CD4-positive, alpha-beta T cell (primary cell): ENCODE results near the gene ASB12. TPM values are rescaled to one million over a fixed set of nuclear protein-coding genes. Genes with fewer than 3 reads are reported as not detected.
"Not testable (repeated sequence)": the region's sequence is repeated elsewhere in the genome, so short reads cannot be mapped to it uniquely, and the experiment has no call there.

Experiments
- ATAC-seq: fragments of 200-7000 bp; cut with Tn5 transposase; one replicate; pipeline ENCODE4 v1.10.0; 2022; ENCODE audit warnings: mild to moderate bottlenecking; ENCODE audit not compliant: poor library complexity
- CTCF ChIA-PET: fragments of 350-600 bp; sonication (Branson Sonifier 250); formaldehyde crosslinking; loops from one replicate; lab custom pipeline; 2021; ENCODE audit warnings: antibody characterized with exemption, inconsistent platforms; lab: Charles Lee
- POLR2A ChIA-PET: fragments of 350-600 bp; sonication (Branson Sonifier 250); formaldehyde crosslinking; loops from one replicate; lab custom pipeline; 2021; ENCODE audit warnings: antibody characterized with exemption, inconsistent platforms; lab: Charles Lee
- DNase-seq, 14 experiments: peaks; one replicate each; pipeline ENCODE4 v3.0.0-alpha.2; 2013 to 2020; ENCODE audit warnings: mixed read lengths in 2 of 14
- H3K27ac ChIP-seq, 2 donors: one replicate each; pipeline versions ENCODE4 v1.5.1 to v1.7.0; 2013; ENCODE audit warnings: low read length in 2 of 2, low read depth in 1 of 2, mild to moderate bottlenecking in 1 of 2
- H3K27me3 ChIP-seq, 2 experiments: 1 replicate in 1 of 2; 2 replicates in 1 of 2; pipeline versions ENCODE4 v1.6.1 to v1.7.0; 2013; ENCODE audit warnings: low read length in 2 of 2, control low read depth in 1 of 2, mild to moderate bottlenecking in 1 of 2, moderate library complexity in 1 of 2; ENCODE audit not compliant: insufficient read depth in 2 of 2, control insufficient read depth in 1 of 2
- H3K36me3 ChIP-seq: one replicate; pipeline ENCODE4 v1.6.1; 2013; ENCODE audit warnings: low read length, control low read depth; ENCODE audit not compliant: insufficient read depth
- H3K4me1 ChIP-seq: one replicate; pipeline ENCODE4 v1.6.1; 2013; ENCODE audit warnings: low read length, control low read depth; ENCODE audit not compliant: insufficient read depth
- H3K4me3 ChIP-seq: one replicate; pipeline ENCODE4 v1.5.1; 2013; ENCODE audit warnings: mild to moderate bottlenecking, low read length, moderate library complexity
- H3K9me3 ChIP-seq, 2 experiments: 1 replicate in 1 of 2; 2 replicates in 1 of 2; pipeline versions ENCODE4 v1.6.1 to v1.7.0; 2013; ENCODE audit warnings: low read length in 2 of 2, mild to moderate bottlenecking in 2 of 2, control low read depth in 1 of 2, moderate library complexity in 1 of 2; ENCODE audit not compliant: control insufficient read depth in 1 of 2, insufficient read depth in 1 of 2
- H3K27ac Mint-ChIP-seq: one replicate; pipeline ENCODE4 v1.8.0; 2020; ENCODE audit warnings: mixed read lengths
- H3K27me3 Mint-ChIP-seq: one replicate; pipeline ENCODE4 v1.8.0; 2021; ENCODE audit warnings: mixed read lengths
- H3K36me3 Mint-ChIP-seq: one replicate; pipeline ENCODE4 v1.8.0; 2021; ENCODE audit warnings: low read depth, mixed read lengths
- H3K4me1 Mint-ChIP-seq: one replicate; pipeline ENCODE4 v1.8.0; 2021; ENCODE audit warnings: low read depth, mixed read lengths
- H3K4me3 Mint-ChIP-seq: one replicate; pipeline ENCODE4 v1.8.0; 2020; ENCODE audit warnings: mild to moderate bottlenecking, mixed read lengths
- H3K9me3 Mint-ChIP-seq: one replicate; pipeline ENCODE4 v1.8.0; 2020; ENCODE audit warnings: mixed read lengths
- intact Hi-C, 2 experiments: fragments of 100-400 bp; cut with DNase I in 1 of 2; cut with micrococcal nuclease in 1 of 2; formaldehyde crosslinking; loops; one replicate each; pipeline versions ENCODE4 v1.15.1 to v1.9.0; 2023 to 2025; cut with DNase I, micrococcal nuclease
- total RNA-seq, 174 experiments: library from RNA in 2 of 174; stranded (reverse) in 2 of 174; gene quantifications; one replicate each; pipeline ENCODE4 v1.2.3 and lab custom pipeline; 2021 to 2026
- TF ChIP-seq, protein P1 (sequence below): fragments of 200-600 bp; IDR thresholded peaks from one replicate; pipeline ENCODE4 v1.8.0; 2022; ENCODE audit warnings: antibody characterized with exemption, mild to moderate bottlenecking

The ASB12 gene
- total RNA-seq, 2 experiments from 2014 or later = not detected

GRCh38 chrX:64218023-64218422 lies 12.4 kb downstream of the ASB12 start:
- Histone ChIP-seq H3K4me3 (no peak overlapping the region), H3K27me3 (no peaks in the 10 kb centered on the region), H3K9me3 (no peaks in the 10 kb centered on the region), H3K36me3 (no peaks in the 10 kb centered on the region), H3K27ac (no peak overlapping the region), H3K4me1 (no peaks in the 10 kb centered on the region)
- no peak for ATAC-seq
- Mint-ChIP-seq H3K4me1 (no peaks in the 10 kb centered on the region), H3K27ac (no peak overlapping the region), H3K9me3 (no peaks in the 10 kb centered on the region), H3K27me3 (no peaks in the 10 kb centered on the region), H3K4me3 (no peak overlapping the region), H3K36me3 (no peaks in the 10 kb centered on the region)
- DNase-seq = no peak
- ChIA-PET CTCF (no interaction called here), POLR2A (no interaction called here)
- TF ChIP-seq, protein P1, sequence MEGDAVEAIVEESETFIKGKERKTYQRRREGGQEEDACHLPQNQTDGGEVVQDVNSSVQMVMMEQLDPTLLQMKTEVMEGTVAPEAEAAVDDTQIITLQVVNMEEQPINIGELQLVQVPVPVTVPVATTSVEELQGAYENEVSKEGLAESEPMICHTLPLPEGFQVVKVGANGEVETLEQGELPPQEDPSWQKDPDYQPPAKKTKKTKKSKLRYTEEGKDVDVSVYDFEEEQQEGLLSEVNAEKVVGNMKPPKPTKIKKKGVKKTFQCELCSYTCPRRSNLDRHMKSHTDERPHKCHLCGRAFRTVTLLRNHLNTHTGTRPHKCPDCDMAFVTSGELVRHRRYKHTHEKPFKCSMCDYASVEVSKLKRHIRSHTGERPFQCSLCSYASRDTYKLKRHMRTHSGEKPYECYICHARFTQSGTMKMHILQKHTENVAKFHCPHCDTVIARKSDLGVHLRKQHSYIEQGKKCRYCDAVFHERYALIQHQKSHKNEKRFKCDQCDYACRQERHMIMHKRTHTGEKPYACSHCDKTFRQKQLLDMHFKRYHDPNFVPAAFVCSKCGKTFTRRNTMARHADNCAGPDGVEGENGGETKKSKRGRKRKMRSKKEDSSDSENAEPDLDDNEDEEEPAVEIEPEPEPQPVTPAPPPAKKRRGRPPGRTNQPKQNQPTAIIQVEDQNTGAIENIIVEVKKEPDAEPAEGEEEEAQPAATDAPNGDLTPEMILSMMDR = no peak
- intact Hi-C loops = no loop called here

- H3K9me3 Mint-ChIP-seq, H3K27ac Mint-ChIP-seq, ATAC-seq, H3K9me3 ChIP-seq, H3K4me1 ChIP-seq, H3K27me3 ChIP-seq, H3K4me3 Mint-ChIP-seq, H3K27ac ChIP-seq, CTCF ChIA-PET, DNase-seq, POLR2A ChIA-PET, H3K27me3 Mint-ChIP-seq, H3K36me3 Mint-ChIP-seq, H3K4me1 Mint-ChIP-seq, H3K4me3 ChIP-seq, H3K36me3 ChIP-seq, intact Hi-C loops: not testable (repeated sequence)
Measured at GRCh38 chrX:64213989-64214388, 16.4 kb downstream of the ASB12 start.

DNA sequence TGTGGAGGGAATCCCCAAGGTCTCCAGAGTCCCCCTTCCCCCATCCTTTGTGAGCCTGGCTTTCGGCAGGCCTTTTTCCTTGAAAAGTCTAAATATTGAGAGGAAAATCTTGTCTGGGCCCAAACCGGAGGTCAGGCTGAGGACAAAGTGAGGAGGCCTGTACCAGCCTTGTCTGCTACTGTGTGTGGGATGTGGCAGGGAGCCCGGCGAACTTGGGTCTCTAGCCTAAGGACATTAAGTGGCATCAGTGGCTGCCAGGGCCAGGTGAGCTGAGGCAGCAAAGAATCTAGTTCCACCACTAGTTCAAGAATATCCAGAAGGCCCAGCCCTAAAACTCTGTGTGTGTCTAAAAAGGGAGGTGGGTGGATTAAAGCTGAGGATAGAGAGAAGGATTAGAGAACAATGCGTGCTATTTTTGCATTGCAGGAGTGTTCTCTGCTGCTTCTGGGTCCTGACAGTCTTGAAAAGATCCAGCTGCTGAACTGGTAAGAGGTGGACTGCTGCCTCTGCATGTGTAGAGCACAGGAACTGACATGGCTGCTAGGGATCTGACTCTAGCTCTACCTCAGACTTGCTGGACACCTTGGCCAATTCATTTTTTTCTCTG lies 23.7 kb downstream of the ASB12 start:
- DNase-seq = peak in 1 of 14 experiments; percentile 3
- TF ChIP-seq, protein P1 = no peak
- intact Hi-C loops = loop anchor here (2.0 to 10.0 kb wide), 7 partner anchors 188 to 1328 kb away; partner anchors contain the start of genes LAS1L (in 2 of the 2), ZC4H2 (in 2 of the 2), MTMR8 (in 1 of the 2) and ZC3H12B (in 1 of the 2)

More for the DNA sequence above, 23.7 kb downstream of the ASB12 start:
- ChIA-PET CTCF (interaction anchor here (0.6 kb wide), 1 partner anchor 39 kb away, joined by 4 read pairs; no protein-coding TSS in a partner anchor), POLR2A (interaction anchor here (0.8 to 3.0 kb wide), 5 partner anchors 189 to 829 kb away, joined by 3 to 14 read pairs (median 6); partner anchors contain the start of genes MTMR8 and ZC3H12B)
- H3K27ac Mint-ChIP-seq = peak overlapping the region; percentile 90
- no peak for ATAC-seq
- Histone ChIP-seq H3K27me3 (no peaks in the 10 kb centered on the region), H3K9me3 (no peaks in the 10 kb centered on the region), H3K4me1 (peaks cover 24% of the 10 kb centered on the region), H3K36me3 (no peaks in the 10 kb centered on the region), H3K4me3 (peak overlapping the region; percentile 86), H3K27ac (peak overlapping the region; percentile 81 to 90)
- no peaks in the 10 kb centered on the region for H3K27me3 Mint-ChIP-seq
- H3K36me3 Mint-ChIP-seq = peaks cover 5% of the 10 kb centered on the region
- H3K9me3 Mint-ChIP-seq = no peaks in the 10 kb centered on the region
- H3K4me3 Mint-ChIP-seq = peak overlapping the region; percentile 99
- H3K4me1 Mint-ChIP-seq = peaks cover 22% of the 10 kb centered on the region
